AML-193 (cell line): ENCODE measurements around the gene SRPK1.
A peak's percentile ranks its signal among the peaks of the same experiment; 100 is the strongest.
"Not testable (repeated sequence)": the region's sequence is repeated elsewhere in the genome, so short reads cannot be mapped to it uniquely, and the experiment has no call there.

Experiments used
- DNase-seq, 2 experiments: peaks; one replicate each; lab custom pipeline; 2025; lab: John Stamatoyannopoulos, UW

The SRPK1 gene

DNA sequence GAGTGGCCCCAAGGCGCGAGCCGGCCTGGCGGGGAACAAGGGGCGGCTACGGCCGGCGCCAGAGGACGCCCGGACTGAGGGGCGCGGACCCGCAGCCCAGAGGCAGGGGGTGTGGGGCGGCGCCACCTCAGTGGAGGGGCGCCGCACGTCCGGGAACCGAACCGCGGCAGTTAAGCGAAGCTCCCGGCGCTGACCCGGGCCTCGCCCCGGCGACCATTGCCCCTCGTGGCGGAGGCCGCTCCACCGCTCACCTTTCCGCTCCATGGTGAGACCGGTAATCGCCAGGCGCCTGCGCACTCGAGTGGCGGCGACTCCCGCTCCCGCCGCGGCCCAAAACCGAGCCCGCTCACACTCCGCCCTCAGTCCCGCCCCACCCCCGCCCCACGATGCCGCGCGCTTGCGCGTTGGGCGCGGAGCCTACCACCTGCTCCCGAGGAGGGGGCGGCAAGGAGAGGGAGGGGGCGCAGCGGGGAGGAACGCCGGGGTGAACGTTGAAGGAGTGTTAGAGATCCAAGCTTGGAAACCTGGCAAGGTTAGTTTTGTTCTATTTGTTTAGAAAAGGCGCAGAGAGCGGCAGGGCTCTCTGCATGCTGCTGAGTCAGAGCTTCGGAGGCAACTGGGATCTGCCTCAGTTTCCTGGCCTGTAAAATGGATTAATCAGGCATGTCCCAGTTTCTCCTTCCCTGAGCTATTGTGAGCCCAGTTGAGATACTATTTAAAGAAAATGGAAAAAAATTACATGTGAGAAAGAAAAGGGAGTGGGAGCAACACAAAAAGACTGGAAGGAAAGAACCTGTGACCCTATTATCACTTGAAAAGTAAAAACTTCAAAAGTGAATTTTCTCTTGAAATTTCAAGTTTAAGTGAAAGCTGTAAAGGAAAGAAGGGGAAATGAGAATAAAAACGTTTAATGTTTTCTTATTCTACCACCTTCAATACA is at the start of gene SRPK1:
Gene SRPK1, minus strand, starts transcription at position 306 of the 940 bp plus-strand sequence. Its CDS starts 42 bp downstream, at position 264.
- peak; percentile 78 to 85 for DNase-seq

DNA sequence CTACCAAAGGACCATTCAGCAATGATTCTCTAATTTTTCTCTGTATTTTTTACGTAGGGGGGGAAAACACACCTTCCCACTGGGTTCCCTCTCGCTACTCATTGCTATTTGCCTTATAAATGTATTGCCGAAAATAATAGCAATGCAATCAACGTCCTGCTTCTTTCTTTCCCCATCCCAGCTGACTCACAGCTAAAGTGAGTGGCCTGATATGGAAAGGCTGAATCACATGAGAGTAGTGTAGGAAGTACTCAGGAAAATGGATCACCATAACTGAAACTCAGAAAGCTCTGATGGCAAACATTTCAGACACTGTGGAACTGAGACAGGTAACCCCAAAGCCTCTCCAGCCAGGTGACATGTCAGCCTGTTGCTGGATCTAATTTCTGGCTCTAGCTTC is 49.3 kb upstream of the SRPK1 start:
- no peak for DNase-seq

DNA sequence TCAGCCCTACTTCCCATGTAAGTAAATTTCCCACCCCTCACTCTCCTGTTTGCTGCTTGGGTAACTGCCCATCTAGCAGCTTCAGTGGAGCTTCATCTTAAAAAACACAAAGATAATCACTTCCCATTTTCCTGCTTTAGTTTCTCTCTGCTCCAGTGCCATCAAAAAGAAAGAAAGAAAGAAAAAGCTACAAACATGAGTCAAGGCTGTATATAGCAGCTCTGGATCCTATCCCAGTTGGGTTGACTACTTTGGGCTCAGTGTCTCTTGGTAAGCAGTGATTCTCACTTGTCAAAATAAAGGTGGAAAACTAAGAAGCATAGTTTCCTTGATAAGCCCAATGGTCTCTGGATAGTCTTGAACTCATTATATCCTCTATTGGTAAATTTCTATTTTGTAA is 48.7 kb upstream of the SRPK1 start:
- no peak for DNase-seq

GRCh38 chr6:35968821-35969220 is 47.9 kb upstream of the SRPK1 start:
- DNase-seq: no peak

DNA sequence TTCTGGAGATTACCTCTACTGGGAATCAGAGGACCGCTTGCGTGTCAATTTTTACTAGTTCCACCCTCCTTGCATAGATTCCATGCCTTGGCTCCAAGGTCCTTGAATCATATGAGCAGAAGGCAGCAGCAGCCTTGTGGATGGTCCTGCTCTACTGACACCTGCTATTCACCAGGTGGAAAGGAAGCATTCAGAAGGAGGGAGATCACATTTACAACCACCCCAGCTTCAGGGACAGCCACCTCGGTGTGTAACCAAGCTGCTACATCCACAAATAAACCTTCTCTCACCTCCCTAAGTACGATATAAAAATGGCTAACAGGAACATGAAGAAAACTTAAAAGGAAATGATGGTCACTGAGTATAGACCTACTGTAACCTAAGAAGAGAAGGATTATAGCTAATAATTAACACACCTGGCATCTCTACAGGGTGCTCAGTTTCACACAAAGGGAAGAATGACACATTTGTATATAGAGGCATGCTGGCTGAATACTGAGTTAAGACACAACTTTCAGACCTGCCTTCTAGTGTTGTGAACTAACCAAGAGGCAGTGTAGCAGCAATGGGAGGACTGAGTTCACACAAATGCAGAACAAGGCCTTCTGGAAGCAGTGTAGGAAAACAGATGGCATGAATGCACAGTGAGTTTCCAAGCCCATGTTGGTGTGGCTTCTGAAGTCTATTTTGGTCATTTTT is 46.3 kb upstream of the SRPK1 start:
- no peak for DNase-seq

GRCh38 chr6:35962779-35963560 is 42.1 kb upstream of the SRPK1 start:
- DNase-seq: no peak

- DNase-seq: no peak
Observed at GRCh38 chr6:35960187-35960586, 39.3 kb upstream of the SRPK1 start.

- peak in 1 of 2 experiments; percentile 3 for DNase-seq
Observed at GRCh38 chr6:35955970-35956369, 35.1 kb upstream of the SRPK1 start.

- no peak for DNase-seq
Observed at GRCh38 chr6:35955521-35955920, 34.6 kb upstream of the SRPK1 start.

- DNase-seq: no peak
Observed at GRCh38 chr6:35955071-35955470, 34.2 kb upstream of the SRPK1 start.

DNA sequence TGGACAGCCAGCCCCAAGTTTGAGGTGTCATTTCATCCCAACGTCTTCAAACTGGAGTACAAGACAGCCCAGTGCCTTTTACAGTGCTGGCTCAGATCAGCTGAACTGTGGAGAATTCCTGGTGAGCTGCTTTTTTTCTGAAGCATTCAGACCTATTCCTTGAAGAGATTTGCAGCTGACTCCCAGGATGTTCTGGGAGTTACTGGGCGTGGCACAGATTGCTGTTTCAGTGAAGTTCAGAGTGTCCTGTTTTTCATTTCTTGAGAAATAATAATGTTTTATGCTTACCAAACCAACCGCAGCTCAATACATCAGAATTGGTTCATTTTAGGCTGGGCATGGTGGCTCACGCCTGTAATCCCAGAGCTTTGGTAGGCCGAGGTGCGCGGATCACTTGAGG is 33.4 kb upstream of the SRPK1 start:
- no peak for DNase-seq

GRCh38 chr6:35948725-35949124 is 27.8 kb upstream of the SRPK1 start:
- peak; percentile 6 to 28 for DNase-seq

- DNase-seq: no peak
Observed at GRCh38 chr6:35945650-35946025, 24.7 kb upstream of the SRPK1 start.

GRCh38 chr6:35943390-35943789 is 22.5 kb upstream of the SRPK1 start:
- peak in 1 of 2 experiments; percentile 11 for DNase-seq

GRCh38 chr6:35942355-35942754 is 21.5 kb upstream of the SRPK1 start:
- DNase-seq: no peak

- not testable (repeated sequence) for DNase-seq
Observed at GRCh38 chr6:35941170-35941569, 20.3 kb upstream of the SRPK1 start.

GRCh38 chr6:35940014-35940413 is 19.1 kb upstream of the SRPK1 start:
- not testable (repeated sequence) for DNase-seq

DNA sequence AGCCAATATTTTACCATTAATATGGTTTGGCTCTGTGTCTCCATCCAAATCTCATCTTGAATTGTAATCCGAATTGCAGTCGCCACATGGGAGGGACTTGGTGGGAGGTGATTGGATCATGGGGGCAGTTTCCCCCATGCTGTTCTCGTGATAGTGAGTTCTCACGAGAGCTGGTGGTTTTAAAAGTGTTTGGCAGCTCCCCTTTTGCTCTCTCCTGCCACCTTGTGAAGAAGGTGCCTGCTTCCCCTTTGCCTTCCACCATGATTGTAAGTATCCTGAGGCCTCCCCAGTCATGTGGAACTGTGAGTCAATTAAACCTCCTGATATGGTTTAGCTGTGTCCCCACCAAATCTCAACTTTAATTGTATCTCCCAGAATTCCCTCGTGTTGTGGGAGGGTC is 18.4 kb upstream of the SRPK1 start:
- not testable (repeated sequence) for DNase-seq

DNA sequence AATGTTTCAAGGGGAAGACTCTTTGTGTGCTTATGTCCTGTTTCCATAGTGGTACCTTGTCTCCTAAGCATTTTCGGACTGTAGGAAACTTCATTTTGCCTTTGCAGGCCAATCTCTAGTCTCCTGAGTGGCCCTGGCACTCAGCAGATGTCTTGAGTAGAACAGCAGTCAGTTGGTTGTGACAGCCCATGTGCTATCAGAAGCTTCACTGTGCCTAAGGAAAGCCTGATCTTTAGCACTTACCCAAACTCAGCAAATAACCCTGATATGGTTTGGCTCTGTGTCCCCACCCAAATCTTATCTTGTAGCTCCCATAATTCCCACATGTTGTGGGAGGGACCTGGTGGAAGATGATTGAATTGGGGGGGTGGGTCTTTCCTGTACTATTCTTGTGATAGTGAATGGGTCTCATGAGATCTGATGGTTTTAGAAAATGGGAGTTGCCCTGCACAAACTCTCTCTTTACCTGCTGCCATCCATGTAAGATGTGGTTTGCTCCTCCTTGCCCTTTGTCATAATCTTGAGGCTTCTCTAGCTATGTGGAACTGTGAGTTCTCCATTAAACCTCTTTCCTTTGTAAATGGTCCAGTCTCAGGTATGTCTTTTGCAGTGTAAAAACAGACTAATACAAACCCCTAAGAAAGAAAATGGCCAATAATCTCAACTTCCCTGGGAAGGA is 15.9 kb upstream of the SRPK1 start:
- DNase-seq: no peak

DNA sequence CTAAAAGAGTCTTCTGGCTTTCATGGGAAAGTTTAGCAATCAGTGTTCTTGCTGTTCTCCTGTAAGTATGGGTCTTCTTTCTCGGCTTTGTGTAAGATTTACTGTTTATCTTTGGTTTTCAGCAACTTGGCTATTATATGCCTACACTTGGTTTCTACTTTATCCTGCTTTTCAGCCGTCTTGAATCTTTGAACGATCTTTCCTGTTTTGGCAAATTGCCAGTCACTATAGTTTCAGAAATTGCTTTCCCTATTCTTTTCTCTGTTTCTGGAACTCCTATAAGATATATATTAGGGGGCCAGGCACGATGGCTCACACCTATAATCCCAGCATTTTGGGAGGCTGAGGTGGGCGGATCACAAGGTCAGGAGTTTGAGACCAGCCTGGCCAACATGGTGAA is 14.6 kb upstream of the SRPK1 start:
- DNase-seq: no peak

DNA sequence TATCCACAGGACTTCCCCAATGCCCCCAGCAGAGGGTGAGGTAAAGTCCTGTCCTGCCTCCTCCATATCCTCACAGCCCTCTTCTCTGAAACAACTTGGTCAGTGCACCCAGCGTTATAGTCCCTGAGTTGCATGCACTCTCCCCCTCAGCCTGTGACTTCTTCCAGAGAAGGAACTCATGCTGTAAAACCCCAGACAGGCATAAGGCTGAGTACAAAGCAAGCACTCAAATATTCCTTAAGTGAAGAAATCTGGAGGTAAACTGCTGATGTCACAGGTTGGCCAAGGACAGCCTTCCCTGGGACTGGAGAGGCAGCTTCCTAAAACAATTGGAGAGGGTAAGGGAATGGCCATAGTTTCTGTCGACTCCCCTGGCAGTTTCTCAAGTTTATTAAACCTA is 12.9 kb upstream of the SRPK1 start:
- DNase-seq: no peak

GRCh38 chr6:35931873-35932272 is 11.0 kb upstream of the SRPK1 start:
- not testable (repeated sequence) for DNase-seq
